Astrocyte (in vitro differentiated cells and primary cell): ENCODE data around the gene SARDH. TPM values are rescaled to one million over a fixed set of nuclear protein-coding genes. Genes with fewer than 3 reads are reported as not detected.
A peak's percentile ranks its signal among the peaks of the same experiment; 100 is the strongest.

ENCODE experiments used
- DNase-seq: peaks from one replicate; pipeline ENCODE4 v3.0.0-alpha.2; 2010; ENCODE audit warnings: low read depth
- FAIRE-seq: peaks from 2 replicates; lab custom pipeline; 2011; peaks lifted over from hg19 to GRCh38; lab: Jason Lieb, UNC
- H2AFZ ChIP-seq: 2 replicates; pipeline ENCODE4 v1.6.0; 2012; ENCODE audit warnings: low read depth, low read length, inconsistent platforms
- H3K27ac ChIP-seq: 2 replicates; pipeline ENCODE4 v1.5.1; 2011; ENCODE audit warnings: low read depth, low read length, inconsistent platforms
- H3K27me3 ChIP-seq: 2 replicates; pipeline ENCODE4 v1.6.0; 2011; ENCODE audit warnings: low read length, inconsistent platforms; ENCODE audit not compliant: insufficient read depth
- H3K36me3 ChIP-seq: 2 replicates; pipeline ENCODE4 v1.5.1; 2011; ENCODE audit warnings: low read length, inconsistent platforms; ENCODE audit not compliant: insufficient read depth
- H3K4me1 ChIP-seq: 2 replicates; pipeline ENCODE4 v1.5.1; 2011; ENCODE audit warnings: low read length, inconsistent platforms; ENCODE audit not compliant: insufficient read depth
- H3K4me2 ChIP-seq: 2 replicates; pipeline ENCODE4 v1.6.0; 2012; ENCODE audit warnings: low read length, inconsistent platforms
- H3K4me3 ChIP-seq: 2 replicates; pipeline ENCODE4 v1.5.1; 2011; ENCODE audit warnings: low read depth, mild to moderate bottlenecking, low read length, inconsistent platforms; ENCODE audit not compliant: insufficient read depth
- H3K79me2 ChIP-seq: 2 replicates; pipeline ENCODE4 v1.6.0; 2012; ENCODE audit warnings: mild to moderate bottlenecking, low read length, inconsistent platforms; ENCODE audit not compliant: insufficient read depth
- H3K9ac ChIP-seq: 2 replicates; pipeline ENCODE4 v1.6.0; 2012; ENCODE audit warnings: mild to moderate bottlenecking, low read length, inconsistent platforms
- H3K9me3 ChIP-seq: 2 replicates; pipeline ENCODE4 v1.5.1; 2012; ENCODE audit warnings: low read depth, mild to moderate bottlenecking, low read length, inconsistent platforms; ENCODE audit not compliant: insufficient read depth
- H4K20me1 ChIP-seq: 2 replicates; pipeline ENCODE4 v1.6.0; 2012; ENCODE audit warnings: low read length, inconsistent platforms; ENCODE audit not compliant: insufficient read depth
- H3K27ac Mint-ChIP-seq: one replicate; pipeline ENCODE4 v1.8.0; 2021; ENCODE audit warnings: mild to moderate bottlenecking, mixed read lengths; ENCODE audit not compliant: unreplicated experiment
- H3K27me3 Mint-ChIP-seq: one replicate; pipeline ENCODE4 v1.8.0; 2021; ENCODE audit warnings: low read depth, mixed read lengths; ENCODE audit not compliant: unreplicated experiment
- H3K36me3 Mint-ChIP-seq: one replicate; pipeline ENCODE4 v1.8.0; 2021; ENCODE audit warnings: low read depth, mixed read lengths; ENCODE audit not compliant: unreplicated experiment
- H3K4me1 Mint-ChIP-seq: one replicate; pipeline ENCODE4 v1.8.0; 2021; ENCODE audit warnings: low read depth, mixed read lengths; ENCODE audit not compliant: unreplicated experiment
- H3K4me3 Mint-ChIP-seq: one replicate; pipeline ENCODE4 v1.8.0; 2021; ENCODE audit warnings: mild to moderate bottlenecking, moderate library complexity, mixed read lengths; ENCODE audit not compliant: unreplicated experiment
- H3K9me3 Mint-ChIP-seq: one replicate; pipeline ENCODE4 v1.8.0; 2021; ENCODE audit warnings: mild to moderate bottlenecking, mixed read lengths; ENCODE audit not compliant: unreplicated experiment
- CTCF ChIP-seq: IDR thresholded peaks from 2 replicates; pipeline ENCODE4 v1.5.1; 2011; ENCODE audit warnings: low read depth, mild to moderate bottlenecking, inconsistent platforms, low read length, moderate library complexity; ENCODE audit not compliant: insufficient read depth
- EZH2 ChIP-seq: IDR thresholded peaks from 2 replicates; pipeline ENCODE4 v1.6.1; 2012; ENCODE audit warnings: mild to moderate bottlenecking, low read length, inconsistent platforms; ENCODE audit not compliant: insufficient read depth
- total RNA-seq: library from RNA; stranded (reverse); gene quantifications from 2 replicates; pipeline ENCODE4 v1.2.1, GENCODE V29; 2021

The SARDH gene
- total RNA-seq, 1 donor from 2014 or later = 2.8 TPM

GRCh38 chr9:133763272-133764183 is 25.4 kb upstream of the SARDH start:
- Histone ChIP-seq H3K4me3 (no peak overlapping the region), H4K20me1 (peaks cover 10% of the 10 kb centered on the region), H3K79me2 (no peaks in the 10 kb centered on the region), H2AFZ (no peak overlapping the region), H3K4me2 (peak overlapping the region; percentile 25), H3K36me3 (peaks cover 11% of the 10 kb centered on the region), H3K9ac (no peak overlapping the region), H3K4me1 (peaks cover 9% of the 10 kb centered on the region), H3K27me3 (no peaks in the 10 kb centered on the region), H3K9me3 (peaks cover 8% of the 10 kb centered on the region), H3K27ac (no peak overlapping the region)
- Mint-ChIP-seq H3K27me3 (no peaks in the 10 kb centered on the region), H3K27ac (peak overlapping the region; percentile 54), H3K9me3 (no peaks in the 10 kb centered on the region), H3K4me1 (peaks cover 15% of the 10 kb centered on the region), H3K36me3 (peaks cover 35% of the 10 kb centered on the region), H3K4me3 (no peak overlapping the region)
- no peak for TF ChIP-seq CTCF
- TF ChIP-seq EZH2 = no peak
- peak; percentile 47 for DNase-seq
- FAIRE-seq = no peak

- Mint-ChIP-seq H3K9me3 (no peaks in the 10 kb centered on the region), H3K4me1 (peaks cover 15% of the 10 kb centered on the region), H3K27ac (peak overlapping the region; percentile 58), H3K36me3 (peaks cover 34% of the 10 kb centered on the region), H3K27me3 (no peaks in the 10 kb centered on the region), H3K4me3 (no peak overlapping the region)
- Histone ChIP-seq H3K36me3 (peaks cover 9% of the 10 kb centered on the region), H3K27me3 (no peaks in the 10 kb centered on the region), H4K20me1 (peaks cover 10% of the 10 kb centered on the region), H3K9me3 (peaks cover 5% of the 10 kb centered on the region), H3K4me3 (no peak overlapping the region), H3K79me2 (no peaks in the 10 kb centered on the region), H3K4me1 (peaks cover 9% of the 10 kb centered on the region), H2AFZ (no peak overlapping the region), H3K27ac (no peak overlapping the region), H3K9ac (no peak overlapping the region), H3K4me2 (no peak overlapping the region)
- FAIRE-seq (no peak), DNase-seq (no peak)
- TF ChIP-seq EZH2 (no peak), CTCF (no peak)
Measured at GRCh38 chr9:133762488-133763271, 24.5 kb upstream of the SARDH start.
